DND-41 (cell line): ENCODE data around the gene FCN2.

ENCODE experiments used
- ATAC-seq: fragments of 200-7000 bp; cut with Tn5 transposase; 3 replicates; pipeline ENCODE4 v1.9.1; 2021; ENCODE audit warnings: low read depth; ENCODE audit not compliant: insufficient read depth
- DNase-seq: peaks from one replicate; pipeline ENCODE4 v3.0.0-alpha.2; 2020
- H2AFZ ChIP-seq: 2 replicates; pipeline ENCODE4 v1.6.0; 2012; ENCODE audit warnings: low read depth, low read length
- H3K27ac ChIP-seq: 2 replicates; pipeline ENCODE4 v1.5.1; 2012; ENCODE audit warnings: low read length, inconsistent platforms
- H3K27me3 ChIP-seq: fragments of 200-600 bp; sonication (generic); 2 replicates; pipeline ENCODE4 v1.6.0; 2012; ENCODE audit warnings: low read length, mild to moderate bottlenecking, inconsistent platforms; ENCODE audit not compliant: insufficient read depth, poor library complexity
- H3K36me3 ChIP-seq: 2 replicates; pipeline ENCODE4 v1.5.1; 2012; ENCODE audit warnings: low read length, inconsistent platforms; ENCODE audit not compliant: insufficient read depth
- H3K4me1 ChIP-seq: 2 replicates; pipeline ENCODE4 v1.5.1; 2012; ENCODE audit warnings: mild to moderate bottlenecking, low read length; ENCODE audit not compliant: insufficient read depth
- H3K4me2 ChIP-seq: 2 replicates; pipeline ENCODE4 v1.6.0; 2012; ENCODE audit warnings: mild to moderate bottlenecking, moderate library complexity, low read length, inconsistent platforms; ENCODE audit not compliant: insufficient read depth
- H3K4me3 ChIP-seq, 2 experiments: fragments of 200-600 bp in 1 of 2; shearing (Covaris generic) in 1 of 2; 2 replicates each; pipeline ENCODE4 v1.5.1; 2012 to 2016; ENCODE audit warnings: inconsistent platforms in 2 of 2, low read length in 2 of 2, mild to moderate bottlenecking in 2 of 2, low read depth in 1 of 2, moderate library complexity in 1 of 2
- H3K79me2 ChIP-seq: 2 replicates; pipeline ENCODE4 v1.6.0; 2012; ENCODE audit warnings: low read length, inconsistent platforms; ENCODE audit not compliant: insufficient read depth
- H3K9ac ChIP-seq: 2 replicates; pipeline ENCODE4 v1.6.0; 2012; ENCODE audit warnings: low read depth, mild to moderate bottlenecking, inconsistent platforms, low read length, moderate library complexity
- H3K9me3 ChIP-seq: 2 replicates; pipeline ENCODE4 v1.5.1; 2012; ENCODE audit warnings: low read length, moderate library complexity, mild to moderate bottlenecking, inconsistent platforms; ENCODE audit not compliant: insufficient read depth, severe bottlenecking
- H4K20me1 ChIP-seq: 2 replicates; pipeline ENCODE4 v1.6.0; 2012; ENCODE audit warnings: low read length; ENCODE audit not compliant: insufficient read depth
- EZH2 ChIP-seq: IDR thresholded peaks from 3 replicates; pipeline ENCODE4 v1.6.1; 2012; ENCODE audit warnings: borderline replicate concordance, low read depth, mild to moderate bottlenecking, moderate library complexity, low read length, inconsistent platforms; ENCODE audit not compliant: severe bottlenecking
- TF ChIP-seq, protein P1 (sequence below): IDR thresholded peaks from 2 replicates; pipeline ENCODE4 v1.5.1; 2012; ENCODE audit warnings: borderline replicate concordance, low read length, moderate library complexity, mild to moderate bottlenecking; ENCODE audit not compliant: poor library complexity, severe bottlenecking; ENCODE audit errors: extremely low read depth

The FCN2 gene

GRCh38 chr9:134892221-134892620, 11.6 kb downstream of the FCN2 start:
- no peaks in the 10 kb centered on the region for H3K27me3 ChIP-seq
- no peak for TF ChIP-seq EZH2
- TF ChIP-seq, protein P1, sequence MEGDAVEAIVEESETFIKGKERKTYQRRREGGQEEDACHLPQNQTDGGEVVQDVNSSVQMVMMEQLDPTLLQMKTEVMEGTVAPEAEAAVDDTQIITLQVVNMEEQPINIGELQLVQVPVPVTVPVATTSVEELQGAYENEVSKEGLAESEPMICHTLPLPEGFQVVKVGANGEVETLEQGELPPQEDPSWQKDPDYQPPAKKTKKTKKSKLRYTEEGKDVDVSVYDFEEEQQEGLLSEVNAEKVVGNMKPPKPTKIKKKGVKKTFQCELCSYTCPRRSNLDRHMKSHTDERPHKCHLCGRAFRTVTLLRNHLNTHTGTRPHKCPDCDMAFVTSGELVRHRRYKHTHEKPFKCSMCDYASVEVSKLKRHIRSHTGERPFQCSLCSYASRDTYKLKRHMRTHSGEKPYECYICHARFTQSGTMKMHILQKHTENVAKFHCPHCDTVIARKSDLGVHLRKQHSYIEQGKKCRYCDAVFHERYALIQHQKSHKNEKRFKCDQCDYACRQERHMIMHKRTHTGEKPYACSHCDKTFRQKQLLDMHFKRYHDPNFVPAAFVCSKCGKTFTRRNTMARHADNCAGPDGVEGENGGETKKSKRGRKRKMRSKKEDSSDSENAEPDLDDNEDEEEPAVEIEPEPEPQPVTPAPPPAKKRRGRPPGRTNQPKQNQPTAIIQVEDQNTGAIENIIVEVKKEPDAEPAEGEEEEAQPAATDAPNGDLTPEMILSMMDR: no peak
- H3K9ac ChIP-seq: no peak overlapping the region
- no peak overlapping the region for H3K4me3 ChIP-seq
- no peak overlapping the region for H3K27ac ChIP-seq
- no peaks in the 10 kb centered on the region for H4K20me1 ChIP-seq
- H2AFZ ChIP-seq: no peak overlapping the region
- ATAC-seq: no peak
- no peaks in the 10 kb centered on the region for H3K79me2 ChIP-seq
- no peaks in the 10 kb centered on the region for H3K4me1 ChIP-seq
- DNase-seq: no peak
- no peaks in the 10 kb centered on the region for H3K9me3 ChIP-seq
- H3K4me2 ChIP-seq: no peak overlapping the region
- H3K36me3 ChIP-seq: no peaks in the 10 kb centered on the region

- H3K27me3 ChIP-seq: no peaks in the 10 kb centered on the region
- no peak for TF ChIP-seq EZH2
- TF ChIP-seq, protein P1: no peak
These were observed 12.3 kb downstream of the FCN2 start for GRCh38 chr9:134892820-134893420.

GRCh38 chr9:134894136-134894860, 13.7 kb downstream of the FCN2 start:
- Histone ChIP-seq H2AFZ (no peak overlapping the region), H4K20me1 (no peaks in the 10 kb centered on the region), H3K4me3 (no peak overlapping the region), H3K27me3 (no peaks in the 10 kb centered on the region), H3K36me3 (no peaks in the 10 kb centered on the region), H3K9ac (no peak overlapping the region), H3K9me3 (peaks cover 6% of the 10 kb centered on the region), H3K4me2 (no peak overlapping the region), H3K27ac (no peak overlapping the region), H3K4me1 (no peaks in the 10 kb centered on the region), H3K79me2 (no peaks in the 10 kb centered on the region)
- TF ChIP-seq, protein P1: no peak
- no peak for TF ChIP-seq EZH2
- ATAC-seq (no peak), DNase-seq (no peak)

More at GRCh38 chr9:134892820-134893420, 12.3 kb downstream of the FCN2 start:
- no peak overlapping the region for H2AFZ ChIP-seq
- H3K79me2 ChIP-seq: no peaks in the 10 kb centered on the region
- no peak overlapping the region for H3K4me3 ChIP-seq
- DNase-seq (no peak), ATAC-seq (no peak)
- H3K36me3 ChIP-seq: no peaks in the 10 kb centered on the region
- H3K9ac ChIP-seq: no peak overlapping the region
- H3K9me3 ChIP-seq: no peaks in the 10 kb centered on the region
- H3K4me2 ChIP-seq: no peak overlapping the region
- no peak overlapping the region for H3K27ac ChIP-seq
- no peaks in the 10 kb centered on the region for H4K20me1 ChIP-seq
- no peaks in the 10 kb centered on the region for H3K4me1 ChIP-seq
